ENCODE data around the gene TACC2. TPM values are rescaled to one million over a fixed set of nuclear protein-coding genes. Genes with fewer than 3 reads are reported as not detected.

TACC2 gene
- total RNA-seq, 1 donor from 2014 or later, result 22.0 TPM

- no peak overlapping the region for H3K4me3 ChIP-seq (ENCODE audit: insufficient read depth, low read depth, low read length)
- no peaks in the 10 kb centered on the region for H4K20me1 ChIP-seq (ENCODE audit: insufficient read depth, low read length)
- no peak for FAIRE-seq
Measured at GRCh38 chr10:122234416-122234815, 245.5 kb downstream of the TACC2 start.

GRCh38 chr10:122236690-122237306, 247.8 kb downstream of the TACC2 start:
- no peak overlapping the region for H3K9ac ChIP-seq (ENCODE audit: low read length)
- FAIRE-seq (no peak), DNase-seq (ENCODE audit: low read depth) (no peak)
- peaks cover 16% of the 10 kb centered on the region for H3K36me3 ChIP-seq (ENCODE audit: insufficient read depth, low read length)
- Mint-ChIP-seq H3K27ac (ENCODE audit: unreplicated experiment) (no peak overlapping the region), H3K4me3 (ENCODE audit: unreplicated experiment) (no peak overlapping the region), H3K27me3 (ENCODE audit: low read depth, unreplicated experiment) (no peaks in the 10 kb centered on the region), H3K4me1 (ENCODE audit: low read depth, unreplicated experiment) (no peaks in the 10 kb centered on the region), H3K36me3 (ENCODE audit: low read depth, unreplicated experiment) (peaks cover 18% of the 10 kb centered on the region), H3K9me3 (ENCODE audit: unreplicated experiment) (no peaks in the 10 kb centered on the region)
- no peak overlapping the region for H3K4me2 ChIP-seq (ENCODE audit: low read length)
- no peak overlapping the region for H3K4me3 ChIP-seq (ENCODE audit: insufficient read depth, low read depth, low read length)
- no peaks in the 10 kb centered on the region for H3K79me2 ChIP-seq (ENCODE audit: insufficient read depth, low read length)
- no peak overlapping the region for H3K27ac ChIP-seq (ENCODE audit: low read depth, low read length)
- TF ChIP-seq, protein P1, sequence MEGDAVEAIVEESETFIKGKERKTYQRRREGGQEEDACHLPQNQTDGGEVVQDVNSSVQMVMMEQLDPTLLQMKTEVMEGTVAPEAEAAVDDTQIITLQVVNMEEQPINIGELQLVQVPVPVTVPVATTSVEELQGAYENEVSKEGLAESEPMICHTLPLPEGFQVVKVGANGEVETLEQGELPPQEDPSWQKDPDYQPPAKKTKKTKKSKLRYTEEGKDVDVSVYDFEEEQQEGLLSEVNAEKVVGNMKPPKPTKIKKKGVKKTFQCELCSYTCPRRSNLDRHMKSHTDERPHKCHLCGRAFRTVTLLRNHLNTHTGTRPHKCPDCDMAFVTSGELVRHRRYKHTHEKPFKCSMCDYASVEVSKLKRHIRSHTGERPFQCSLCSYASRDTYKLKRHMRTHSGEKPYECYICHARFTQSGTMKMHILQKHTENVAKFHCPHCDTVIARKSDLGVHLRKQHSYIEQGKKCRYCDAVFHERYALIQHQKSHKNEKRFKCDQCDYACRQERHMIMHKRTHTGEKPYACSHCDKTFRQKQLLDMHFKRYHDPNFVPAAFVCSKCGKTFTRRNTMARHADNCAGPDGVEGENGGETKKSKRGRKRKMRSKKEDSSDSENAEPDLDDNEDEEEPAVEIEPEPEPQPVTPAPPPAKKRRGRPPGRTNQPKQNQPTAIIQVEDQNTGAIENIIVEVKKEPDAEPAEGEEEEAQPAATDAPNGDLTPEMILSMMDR (IDR thresholded peaks at IDR 0.05; ENCODE audit: insufficient read depth, low read depth, low read length), result no peak
- no peak for TF ChIP-seq EZH2 (IDR thresholded peaks at IDR 0.05; ENCODE audit: insufficient read depth, low read length)
- H3K9me3 ChIP-seq (ENCODE audit: insufficient read depth, low read depth, low read length), result no peaks in the 10 kb centered on the region
- H4K20me1 ChIP-seq (ENCODE audit: insufficient read depth, low read length), result no peaks in the 10 kb centered on the region
- H2AFZ ChIP-seq (ENCODE audit: low read depth, low read length), result no peak overlapping the region
- H3K27me3 ChIP-seq (ENCODE audit: insufficient read depth, low read length), result no peaks in the 10 kb centered on the region
- H3K4me1 ChIP-seq (ENCODE audit: insufficient read depth, low read length), result no peaks in the 10 kb centered on the region

More at GRCh38 chr10:122234416-122234815, 245.5 kb downstream of the TACC2 start:
- Mint-ChIP-seq H3K27ac (ENCODE audit: unreplicated experiment) (no peak overlapping the region), H3K4me1 (ENCODE audit: low read depth, unreplicated experiment) (no peaks in the 10 kb centered on the region), H3K9me3 (ENCODE audit: unreplicated experiment) (no peaks in the 10 kb centered on the region), H3K27me3 (ENCODE audit: low read depth, unreplicated experiment) (no peaks in the 10 kb centered on the region), H3K4me3 (ENCODE audit: unreplicated experiment) (no peak overlapping the region), H3K36me3 (ENCODE audit: low read depth, unreplicated experiment) (peaks cover 15% of the 10 kb centered on the region)
- DNase-seq (ENCODE audit: low read depth), result no peak
- H3K4me1 ChIP-seq (ENCODE audit: insufficient read depth, low read length), result no peaks in the 10 kb centered on the region
- no peaks in the 10 kb centered on the region for H3K79me2 ChIP-seq (ENCODE audit: insufficient read depth, low read length)
- H2AFZ ChIP-seq (ENCODE audit: low read depth, low read length), result no peak overlapping the region
- no peak overlapping the region for H3K9ac ChIP-seq (ENCODE audit: low read length)
- no peak overlapping the region for H3K27ac ChIP-seq (ENCODE audit: low read depth, low read length)
- H3K27me3 ChIP-seq (ENCODE audit: insufficient read depth, low read length), result no peaks in the 10 kb centered on the region
- no peaks in the 10 kb centered on the region for H3K9me3 ChIP-seq (ENCODE audit: insufficient read depth, low read depth, low read length)
- peaks cover 20% of the 10 kb centered on the region for H3K36me3 ChIP-seq (ENCODE audit: insufficient read depth, low read length)
- H3K4me2 ChIP-seq (ENCODE audit: low read length), result no peak overlapping the region
- TF ChIP-seq, protein P1 (IDR thresholded peaks at IDR 0.05; ENCODE audit: insufficient read depth, low read depth, low read length), result no peak

- Histone ChIP-seq H3K27ac (ENCODE audit: low read depth, low read length) (no peak overlapping the region), H3K36me3 (ENCODE audit: insufficient read depth, low read length) (peaks cover 16% of the 10 kb centered on the region), H3K4me2 (ENCODE audit: low read length) (no peak overlapping the region), H3K4me3 (ENCODE audit: insufficient read depth, low read depth, low read length) (no peak overlapping the region), H3K9ac (ENCODE audit: low read length) (no peak overlapping the region), H2AFZ (ENCODE audit: low read depth, low read length) (no peak overlapping the region), H3K4me1 (ENCODE audit: insufficient read depth, low read length) (no peaks in the 10 kb centered on the region), H3K27me3 (ENCODE audit: insufficient read depth, low read length) (no peaks in the 10 kb centered on the region), H4K20me1 (ENCODE audit: insufficient read depth, low read length) (no peaks in the 10 kb centered on the region), H3K9me3 (ENCODE audit: insufficient read depth, low read depth, low read length) (no peaks in the 10 kb centered on the region), H3K79me2 (ENCODE audit: insufficient read depth, low read length) (no peaks in the 10 kb centered on the region)
- H3K27ac Mint-ChIP-seq (ENCODE audit: unreplicated experiment), result no peak overlapping the region
- no peak for TF ChIP-seq EZH2 (IDR thresholded peaks at IDR 0.05; ENCODE audit: insufficient read depth, low read length)
- TF ChIP-seq, protein P1 (IDR thresholded peaks at IDR 0.05; ENCODE audit: insufficient read depth, low read depth, low read length), result no peak
- no peak for DNase-seq (ENCODE audit: low read depth)
- no peaks in the 10 kb centered on the region for H3K9me3 Mint-ChIP-seq (ENCODE audit: unreplicated experiment)
- H3K27me3 Mint-ChIP-seq (ENCODE audit: low read depth, unreplicated experiment), result no peaks in the 10 kb centered on the region
- H3K4me3 Mint-ChIP-seq (ENCODE audit: unreplicated experiment), result no peak overlapping the region
- peaks cover 22% of the 10 kb centered on the region for H3K36me3 Mint-ChIP-seq (ENCODE audit: low read depth, unreplicated experiment)
- no peaks in the 10 kb centered on the region for H3K4me1 Mint-ChIP-seq (ENCODE audit: low read depth, unreplicated experiment)
- FAIRE-seq, result no peak
Measured at GRCh38 chr10:122237331-122237990, 248.5 kb downstream of the TACC2 start.

All from astrocyte (in vitro differentiated cells and primary cell).